IMR-90 (cell line): ENCODE results near the gene B3GALT6. TPM values are rescaled to one million over a fixed set of nuclear protein-coding genes. Genes with fewer than 3 reads are reported as not detected.
A peak's percentile ranks its signal among the peaks of the same experiment; 100 is the strongest.

Experiments
- ATAC-seq: fragments of 200-7000 bp; cut with Tn5 transposase; 2 replicates; pipeline ENCODE4 v1.9.1; 2020; ENCODE audit warnings: low read depth, mild to moderate bottlenecking, moderate library complexity
- BruUV-seq: library from RNA; stranded (reverse); fragments of 400-500 nt; replicated peaks from 2 replicates; lab custom pipeline; 2021; lab: Mats Ljungman, UMichigan
- CTCF ChIA-PET: fragments of 300-600 bp; formaldehyde crosslinking; extraction: SDS; loops from one replicate; lab custom pipeline; 2021; ENCODE audit warnings: antibody characterized with exemption; lab: Yijun Ruan, JAX
- POLR2A ChIA-PET: fragments of 300-600 bp; sonication (Branson Sonifier 250); formaldehyde crosslinking; loops from one replicate; lab custom pipeline; 2022; ENCODE audit warnings: antibody characterized with exemption; ENCODE audit not compliant: unreplicated experiment; lab: Charles Lee
- DNase-seq: peaks from one replicate; pipeline ENCODE4 v3.0.0; 2013
- H2AFZ ChIP-seq: replicated peaks from 2 replicates; pipeline ENCODE3; 2013; ENCODE audit warnings: low read length, mild to moderate bottlenecking; ENCODE audit not compliant: poor library complexity
- H2AK5ac ChIP-seq: 2 replicates; pipeline ENCODE4 v1.6.1; 2013; ENCODE audit warnings: low read depth, low read length, inconsistent platforms
- H2AK9ac ChIP-seq: replicated peaks from 2 replicates; pipeline ENCODE3; 2013; ENCODE audit warnings: mild to moderate bottlenecking, low read depth, low read length, moderate library complexity; ENCODE audit not compliant: poor library complexity
- H2BK120ac ChIP-seq: 2 replicates; pipeline ENCODE4 v1.6.1; 2013; ENCODE audit warnings: low read depth, low read length, inconsistent platforms
- H2BK15ac ChIP-seq: 3 replicates; pipeline ENCODE4 v1.6.1; 2013; ENCODE audit warnings: low read depth, low read length, inconsistent platforms
- H2BK20ac ChIP-seq: 2 replicates; pipeline ENCODE4 v1.6.1; 2013; ENCODE audit warnings: low read depth, mild to moderate bottlenecking, inconsistent platforms, low read length, moderate library complexity
- H2BK5ac ChIP-seq: 2 replicates; pipeline ENCODE4 v1.6.1; 2013; ENCODE audit warnings: mild to moderate bottlenecking, low read depth, low read length, inconsistent platforms; ENCODE audit not compliant: poor library complexity, severe bottlenecking
- H3K14ac ChIP-seq: replicated peaks from 2 replicates; pipeline ENCODE4 v1.6.1; 2013; ENCODE audit warnings: low read depth, low read length, inconsistent platforms
- H3K18ac ChIP-seq: 2 replicates; pipeline ENCODE4 v1.6.1; 2013; ENCODE audit warnings: low read depth, low read length, control low read depth
- H3K23ac ChIP-seq: 2 replicates; pipeline ENCODE4 v1.6.1; 2013; ENCODE audit warnings: low read depth, low read length, inconsistent platforms
- H3K27ac ChIP-seq: 2 replicates; pipeline ENCODE4 v1.5.1; 2013; ENCODE audit warnings: mild to moderate bottlenecking, control low read depth, low read length; ENCODE audit not compliant: insufficient read depth
- H3K27me3 ChIP-seq: 2 replicates; pipeline ENCODE4 v1.6.1; 2013; ENCODE audit warnings: low read length; ENCODE audit not compliant: control insufficient read depth, insufficient read depth
- H3K36me3 ChIP-seq: 2 replicates; pipeline ENCODE4 v1.6.1; 2013; ENCODE audit warnings: low read length, mixed read lengths; ENCODE audit not compliant: control insufficient read depth, insufficient read depth
- H3K4ac ChIP-seq: 2 replicates; pipeline ENCODE4 v1.6.1; 2013; ENCODE audit warnings: low read depth, low read length, inconsistent platforms
- H3K4me1 ChIP-seq: 2 replicates; pipeline ENCODE4 v1.6.1; 2013; ENCODE audit warnings: low read length, mixed read lengths; ENCODE audit not compliant: control insufficient read depth, insufficient read depth
- H3K4me2 ChIP-seq: 2 replicates; pipeline ENCODE4 v1.6.1; 2013; ENCODE audit warnings: low read depth, mild to moderate bottlenecking, control low read depth, low read length, moderate library complexity
- H3K4me3 ChIP-seq: 2 replicates; pipeline ENCODE4 v1.5.1; 2013; ENCODE audit warnings: low read depth, mild to moderate bottlenecking, control low read depth, low read length, moderate library complexity; ENCODE audit not compliant: insufficient read depth
- H3K56ac ChIP-seq: 2 replicates; pipeline ENCODE4 v1.6.1; 2013; ENCODE audit warnings: low read length, inconsistent platforms; ENCODE audit not compliant: insufficient read depth; ENCODE audit errors: extremely low read depth
- H3K79me1 ChIP-seq, 2 experiments: 2 replicates each; pipeline ENCODE4 v1.6.1; 2013; ENCODE audit warnings: low read length in 2 of 2, inconsistent platforms in 1 of 2, low read depth in 1 of 2
- H3K9ac ChIP-seq: 2 replicates; pipeline ENCODE4 v1.6.1; 2013; ENCODE audit warnings: low read depth, low read length, control low read depth
- H3K9me1 ChIP-seq: 2 replicates; pipeline ENCODE4 v1.6.1; 2013; ENCODE audit warnings: low read length, inconsistent platforms; ENCODE audit not compliant: insufficient read depth
- H3K9me3 ChIP-seq: 2 replicates; pipeline ENCODE4 v1.6.1; 2013; ENCODE audit warnings: low read length; ENCODE audit not compliant: control insufficient read depth, insufficient read depth
- H4K20me1 ChIP-seq: 2 replicates; pipeline ENCODE4 v1.6.1; 2013; ENCODE audit warnings: low read length, inconsistent platforms; ENCODE audit not compliant: insufficient read depth
- H4K5ac ChIP-seq: 2 replicates; pipeline ENCODE4 v1.6.1; 2013; ENCODE audit warnings: mild to moderate bottlenecking, low read depth, low read length, control low read depth
- H4K8ac ChIP-seq, 2 experiments: 2 replicates each; pipeline ENCODE4 v1.6.1; 2013; ENCODE audit warnings: low read depth in 2 of 2, low read length in 2 of 2, control low read depth in 1 of 2, inconsistent platforms in 1 of 2
- H4K91ac ChIP-seq: 2 replicates; pipeline ENCODE4 v1.6.1; 2013; ENCODE audit warnings: low read depth, low read length, inconsistent platforms; ENCODE audit not compliant: insufficient read depth
- BHLHE40 ChIP-seq: fragments of 150-350 bp; IDR thresholded peaks from 2 replicates; pipeline ENCODE4 v1.6.1; 2016; ENCODE audit warnings: mild to moderate bottlenecking, low read depth, low read length
- CEBPB ChIP-seq: IDR thresholded peaks from 2 replicates; pipeline ENCODE4 v1.6.1; 2012; ENCODE audit warnings: low read depth, low read length, improper control_type of control experiment
- CHD1 ChIP-seq: IDR thresholded peaks from 2 replicates; pipeline ENCODE4 v1.6.1; 2012; ENCODE audit warnings: low read depth, low read length, improper control_type of control experiment
- MAFK ChIP-seq: IDR thresholded peaks from 2 replicates; pipeline ENCODE4 v1.6.1; 2012; ENCODE audit warnings: low read depth, low read length, improper control_type of control experiment
- MAZ ChIP-seq: IDR thresholded peaks from 2 replicates; pipeline ENCODE4 v1.6.1; 2012; ENCODE audit warnings: low read depth, mild to moderate bottlenecking, low read length, improper control_type of control experiment, moderate library complexity, borderline replicate concordance
- MXI1 ChIP-seq: IDR thresholded peaks from 2 replicates; pipeline ENCODE4 v1.6.1; 2012; ENCODE audit warnings: low read depth, mild to moderate bottlenecking, low read length, moderate library complexity, borderline replicate concordance
- NFE2L2 ChIP-seq: fragments of 150-350 bp; IDR thresholded peaks from 2 replicates; pipeline ENCODE4 v1.6.1; 2016; ENCODE audit warnings: low read depth, mild to moderate bottlenecking, low read length
- RAD21 ChIP-seq: IDR thresholded peaks from 2 replicates; pipeline ENCODE4 v1.6.1; 2012; ENCODE audit warnings: low read length, improper control_type of control experiment
- RCOR1 ChIP-seq: IDR thresholded peaks from 2 replicates; pipeline ENCODE4 v1.6.1; 2012; ENCODE audit warnings: mild to moderate bottlenecking, low read length, improper control_type of control experiment; ENCODE audit not compliant: insufficient replicate concordance
- RFX5 ChIP-seq: IDR thresholded peaks from 2 replicates; pipeline ENCODE4 v1.8.0; 2012; ENCODE audit warnings: low read depth, mild to moderate bottlenecking, low read length, moderate library complexity
- SMC3 ChIP-seq: fragments of 150-350 bp; IDR thresholded peaks from 2 replicates; pipeline ENCODE4 v1.6.1; 2016; ENCODE audit warnings: low read depth, mild to moderate bottlenecking, antibody characterized with exemption, low read length, moderate library complexity
- WGBS, 2 experiments: methylation state at CpG; one replicate each; pipeline versions ENCODE4 v1.1.5 to v1.1.7; 2013; ENCODE audit warnings: missing lambda C conversion rate in 2 of 2; ENCODE audit not compliant: insufficient read length in 1 of 2; ENCODE audit errors: extremely low coverage in 2 of 2; 5-methylcytosine and 5-hydroxymethylcytosine counted together
- dilution Hi-C: fragments of 300-500 bp; cut with HindIII; formaldehyde crosslinking; loops from one replicate; pipeline ENCODE4 v1.14.3; 2018; ENCODE audit warnings: low sequenced_read_pairs; ENCODE audit not compliant: unreplicated experiment
- in situ Hi-C: fragments of 300-500 bp; cut with MboI; formaldehyde crosslinking; loops from 3 replicates; pipeline ENCODE4 v1.14.3; 2019; ENCODE audit warnings: low sequenced_read_pairs, inconsistent platforms, mixed read lengths
- intact Hi-C: fragments of 100-400 bp; cut with micrococcal nuclease; formaldehyde crosslinking; loops from 2 replicates; pipeline ENCODE4 v1.10.0; 2022
- polyA plus RNA-seq, 3 experiments: library from polyadenylated mRNA; depleted of rRNA; stranded (reverse); fragments of >200 nt; gene quantifications; 2 replicates each; pipeline ENCODE4 v1.2.3, GENCODE V29; 2012; ENCODE audit warnings: low replicate concordance in 1 of 3
- total RNA-seq: library from RNA; depleted of rRNA; stranded (reverse); fragments of >200 nt; gene quantifications from 2 replicates; pipeline ENCODE4 v1.2.3, GENCODE V29; 2012
- TF ChIP-seq, protein P1 (sequence below): fragments of 150-350 bp; IDR thresholded peaks from 2 replicates; pipeline ENCODE4 v1.6.1; 2017; ENCODE audit warnings: mild to moderate bottlenecking, antibody characterized with exemption, low read length, low read depth
- TF ChIP-seq, protein P2 (sequence below): fragments of 150-350 bp; IDR thresholded peaks from 2 replicates; pipeline ENCODE4 v1.6.1; 2016; ENCODE audit warnings: low read depth, mild to moderate bottlenecking, low read length, moderate library complexity, borderline replicate concordance

B3GALT6 gene
- total and polyA plus RNA-seq, 2 of the 4 experiments (the other 2 are of a cell fraction) = 12.2 to 23.0 TPM

DNA sequence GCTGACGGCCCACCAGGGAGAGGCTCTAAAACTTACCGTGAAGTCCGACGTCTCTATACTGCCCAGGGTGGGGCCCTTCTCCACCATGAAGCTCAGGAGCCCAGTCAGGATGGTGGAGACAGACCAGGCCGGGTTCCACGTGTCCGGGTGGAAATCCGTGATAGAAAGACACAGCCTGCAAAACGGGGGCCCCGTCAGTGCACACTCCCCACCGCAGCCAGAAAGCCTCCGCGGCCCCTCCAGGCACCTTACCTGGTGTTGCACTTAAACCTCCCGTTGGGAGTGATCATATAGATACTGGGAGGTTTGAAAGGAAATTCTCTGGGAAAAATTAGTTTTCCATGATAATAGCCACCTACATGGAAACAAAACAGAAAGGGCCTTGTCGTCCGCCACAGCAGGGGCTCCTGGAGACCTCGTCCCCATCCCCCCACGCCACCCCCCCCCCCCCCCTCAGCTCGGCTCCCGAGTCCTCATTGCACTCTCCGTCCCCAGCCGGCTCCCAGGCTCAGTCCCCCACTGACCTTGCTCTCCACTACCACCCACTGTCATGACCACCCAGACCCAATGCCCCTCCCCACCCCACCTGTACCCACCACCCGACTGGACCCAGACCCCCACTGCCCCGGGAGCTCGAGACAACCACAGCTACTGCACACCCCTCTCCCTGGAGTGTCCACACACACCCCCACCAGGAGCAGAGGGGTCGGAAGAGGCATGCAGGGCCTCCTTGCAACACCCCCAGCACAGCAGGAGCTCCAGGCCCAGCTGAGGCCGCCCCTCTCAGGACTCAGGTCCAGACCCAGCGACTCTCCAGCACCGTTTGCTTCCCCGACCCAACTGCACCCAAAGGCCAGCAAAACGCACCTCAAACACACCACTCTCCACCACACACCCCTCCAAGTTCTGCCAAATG is 25.2 kb downstream of the B3GALT6 start:
- Histone ChIP-seq H3K4me2 (no peak overlapping the region), H2BK15ac (no peak overlapping the region), H3K9me3 (no peaks in the 10 kb centered on the region), H3K79me1 (peaks cover 15 to 69% of the 10 kb centered on the region in 2 experiments), H2BK120ac (no peak overlapping the region), H2AFZ (no peak overlapping the region), H2BK20ac (no peak overlapping the region), H3K18ac (no peak overlapping the region), H3K4ac (no peak overlapping the region), H3K27me3 (no peaks in the 10 kb centered on the region), H3K9ac (no peak overlapping the region), H3K36me3 (peaks cover 75% of the 10 kb centered on the region), H3K23ac (no peak overlapping the region), H4K91ac (no peak overlapping the region), H4K5ac (peak overlapping the region; percentile 29; the same call in 1 of the 2 replicates), H3K56ac (no peak overlapping the region), H2AK5ac (no peak overlapping the region), H3K27ac (0 out of 2 replicates have a peak overlapping the region, but pooled peaks have one; percentile 20), H4K8ac (0 out of 4 replicates have a peak overlapping the region, but pooled peaks of 1 of the 2 experiments have one; percentile 9), H3K4me1 (peaks cover 16% of the 10 kb centered on the region), H3K9me1 (peaks cover 19% of the 10 kb centered on the region), H4K20me1 (peaks cover 10% of the 10 kb centered on the region), H3K4me3 (no peak overlapping the region), H2BK5ac (no peak overlapping the region), H3K14ac (no peak overlapping the region), H2AK9ac (no peak overlapping the region)
- intact Hi-C loops (no loop called here), in situ Hi-C loops (no loop called here), dilution Hi-C loops (no loop called here)
- POLR2A ChIA-PET = no interaction called here
- WGBS, 2 experiments = 100% methylated on average over 5 of the region's 31 CpGs; no CpG with 5 or more reads in 1 of the 2 experiments
- CTCF ChIA-PET = no interaction called here
- DNase-seq = no peak
- no peak for TF ChIP-seq MAFK
- TF ChIP-seq MXI1 = no peak
- TF ChIP-seq CHD1 = no peak
- TF ChIP-seq RFX5 = no peak
- no peak for TF ChIP-seq MAZ
- TF ChIP-seq NFE2L2 = no peak
- TF ChIP-seq RCOR1 = no peak
- no peak for TF ChIP-seq RAD21
- TF ChIP-seq, protein P1, sequence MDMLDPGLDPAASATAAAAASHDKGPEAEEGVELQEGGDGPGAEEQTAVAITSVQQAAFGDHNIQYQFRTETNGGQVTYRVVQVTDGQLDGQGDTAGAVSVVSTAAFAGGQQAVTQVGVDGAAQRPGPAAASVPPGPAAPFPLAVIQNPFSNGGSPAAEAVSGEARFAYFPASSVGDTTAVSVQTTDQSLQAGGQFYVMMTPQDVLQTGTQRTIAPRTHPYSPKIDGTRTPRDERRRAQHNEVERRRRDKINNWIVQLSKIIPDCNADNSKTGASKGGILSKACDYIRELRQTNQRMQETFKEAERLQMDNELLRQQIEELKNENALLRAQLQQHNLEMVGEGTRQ = no peak
- TF ChIP-seq, protein P2, sequence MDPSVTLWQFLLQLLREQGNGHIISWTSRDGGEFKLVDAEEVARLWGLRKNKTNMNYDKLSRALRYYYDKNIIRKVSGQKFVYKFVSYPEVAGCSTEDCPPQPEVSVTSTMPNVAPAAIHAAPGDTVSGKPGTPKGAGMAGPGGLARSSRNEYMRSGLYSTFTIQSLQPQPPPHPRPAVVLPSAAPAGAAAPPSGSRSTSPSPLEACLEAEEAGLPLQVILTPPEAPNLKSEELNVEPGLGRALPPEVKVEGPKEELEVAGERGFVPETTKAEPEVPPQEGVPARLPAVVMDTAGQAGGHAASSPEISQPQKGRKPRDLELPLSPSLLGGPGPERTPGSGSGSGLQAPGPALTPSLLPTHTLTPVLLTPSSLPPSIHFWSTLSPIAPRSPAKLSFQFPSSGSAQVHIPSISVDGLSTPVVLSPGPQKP = no peak
- TF ChIP-seq BHLHE40 = no peak
- no peak for TF ChIP-seq CEBPB
- no peak for TF ChIP-seq SMC3
- no peak for ATAC-seq
- BruUV-seq = no TSS peak
